Measurements from ENCODE around the gene LARP1.
"Not testable (repeated sequence)": the region's sequence is repeated elsewhere in the genome, so short reads cannot be mapped to it uniquely, and the experiment has no call there.

LARP1 gene

DNA sequence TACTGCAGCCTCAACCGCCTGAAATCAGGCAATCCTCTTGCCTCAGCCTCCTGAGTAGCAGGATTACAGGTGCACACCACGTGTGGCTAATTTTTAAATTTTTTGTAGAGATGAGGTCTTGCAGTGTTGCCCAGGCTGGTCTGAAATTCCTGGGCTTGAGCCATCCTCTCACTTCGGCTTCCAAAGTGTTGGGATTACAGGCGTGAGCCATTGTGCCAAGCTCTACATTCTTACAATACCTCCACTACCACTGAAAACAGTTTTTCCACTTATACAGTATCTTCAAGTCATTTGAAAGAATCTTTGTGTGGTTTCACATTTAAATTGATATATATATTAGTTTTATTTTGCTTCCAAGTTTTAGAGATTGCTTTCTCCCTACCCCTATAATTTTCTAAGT is 42.6 kb downstream of the LARP1 start:
- DNase-seq = no peak

DNA sequence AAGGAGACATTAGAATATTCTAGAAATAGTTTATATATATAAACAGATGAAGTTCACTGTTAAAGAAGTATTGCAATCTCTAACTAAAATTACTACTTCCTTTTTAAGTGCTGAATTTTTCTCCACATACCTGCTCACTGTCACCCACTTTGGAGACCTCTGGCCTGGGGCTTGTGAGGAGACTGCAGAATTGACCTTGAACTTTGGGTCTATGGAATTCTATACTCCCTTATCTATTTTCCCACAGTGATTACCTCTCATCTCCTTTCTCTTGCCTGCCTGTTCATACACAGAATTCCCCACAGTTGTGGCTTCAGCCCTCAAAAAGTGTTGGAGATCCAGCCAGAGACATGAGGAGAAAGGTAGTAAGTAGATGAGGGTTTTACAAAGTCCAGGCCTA is 45.4 kb downstream of the LARP1 start:
- no peak for DNase-seq

DNA sequence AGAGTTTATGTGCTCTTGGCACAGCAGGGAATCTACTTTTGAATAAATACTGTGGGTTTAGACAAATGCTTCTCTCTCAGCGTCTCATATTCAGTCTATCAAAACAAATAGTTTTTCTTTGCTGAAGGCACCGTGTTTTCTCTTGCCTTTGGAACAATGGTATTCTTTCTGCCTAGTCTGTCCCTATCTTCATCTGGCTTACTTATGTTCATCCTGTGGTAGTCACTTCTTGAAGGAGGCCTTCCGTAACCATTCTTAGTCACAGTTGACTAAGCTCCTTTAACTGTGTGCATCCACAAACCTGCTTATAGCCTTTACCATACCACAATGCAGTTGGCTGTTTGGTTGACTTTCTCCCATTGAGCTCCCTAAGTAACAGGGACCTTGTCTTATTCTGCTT is 45.9 kb downstream of the LARP1 start:
- DNase-seq = no peak

GRCh38 chr5:154802050-154802449 is 46.9 kb downstream of the LARP1 start:
- no peak for DNase-seq

DNA sequence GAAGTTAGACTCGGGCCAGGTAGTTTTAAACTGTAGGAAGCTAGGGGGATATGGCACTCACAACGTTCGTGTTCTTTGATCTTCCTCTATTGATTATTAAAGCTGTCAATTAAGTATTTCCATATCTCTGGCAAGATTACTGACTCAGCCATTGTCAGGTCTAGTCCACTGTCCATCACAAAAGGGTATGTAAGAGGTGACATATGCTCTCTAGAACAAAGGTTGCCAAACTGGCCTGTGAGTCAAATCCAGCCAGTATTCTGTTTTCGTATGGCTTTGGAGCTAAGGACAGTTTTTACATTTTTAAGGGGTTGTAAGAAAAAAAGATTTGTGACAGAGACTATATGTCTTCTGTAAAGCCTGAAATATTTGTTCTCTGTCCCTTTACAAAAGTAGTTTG is 51.0 kb downstream of the LARP1 start:
- no peak for DNase-seq

GRCh38 chr5:154811239-154811638 is 56.1 kb downstream of the LARP1 start:
- DNase-seq = no peak

GRCh38 chr5:154811653-154812465 is 56.7 kb downstream of the LARP1 start:
- DNase-seq = peak; percentile 60 to 71

GRCh38 chr5:154813158-154813557 is 58.0 kb downstream of the LARP1 start:
- no peak for DNase-seq

- no peak for DNase-seq
Observed at GRCh38 chr5:154813736-154814135, 58.6 kb downstream of the LARP1 start.

DNA sequence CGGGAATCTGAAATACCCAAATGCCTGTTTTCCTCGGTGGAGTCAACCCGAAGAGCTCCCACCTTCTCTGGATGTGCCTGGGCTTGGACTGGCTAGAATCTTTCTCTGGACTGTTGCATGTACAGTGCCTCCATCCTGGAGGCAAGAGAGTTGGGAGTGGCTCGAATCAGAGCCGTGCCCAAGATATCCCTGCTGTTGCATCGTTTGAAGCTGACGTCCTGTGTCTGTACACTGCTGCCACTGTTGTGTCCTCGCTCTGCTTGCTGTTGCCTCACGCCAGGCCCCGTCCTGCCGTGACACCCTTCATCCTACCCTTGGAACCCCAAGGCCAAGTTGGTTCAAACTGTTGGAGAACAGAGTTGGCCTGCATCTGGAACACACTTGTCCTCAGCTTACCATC is 59.8 kb downstream of the LARP1 start:
- DNase-seq = no peak

DNA sequence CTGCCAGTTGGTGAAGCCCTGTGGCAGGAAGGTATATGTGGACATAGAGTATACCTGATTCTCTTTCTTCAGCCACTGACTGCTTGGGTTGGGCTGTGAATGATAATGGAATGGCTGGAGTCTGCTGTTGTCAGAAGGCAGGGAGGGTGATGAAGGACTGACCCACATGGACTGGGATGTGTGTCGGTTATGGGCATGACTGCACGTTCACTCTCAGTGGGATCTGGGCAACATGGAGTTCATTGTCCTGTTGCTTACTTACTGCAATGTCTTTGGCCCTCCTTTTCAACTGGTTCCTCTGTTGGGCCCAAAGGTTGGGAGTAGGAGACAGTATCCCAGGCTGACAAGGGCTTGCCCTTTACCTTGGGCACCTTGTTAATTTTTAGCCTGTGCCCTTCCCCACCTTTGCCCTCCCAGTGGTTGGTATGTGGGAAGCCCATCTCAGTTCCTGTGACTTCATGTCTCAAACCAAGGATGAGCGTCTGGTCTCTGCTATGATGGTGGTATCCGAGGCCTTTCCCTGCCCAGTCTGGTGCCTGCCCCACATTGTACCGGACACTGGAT is 60.6 kb downstream of the LARP1 start:
- no peak for DNase-seq

DNA sequence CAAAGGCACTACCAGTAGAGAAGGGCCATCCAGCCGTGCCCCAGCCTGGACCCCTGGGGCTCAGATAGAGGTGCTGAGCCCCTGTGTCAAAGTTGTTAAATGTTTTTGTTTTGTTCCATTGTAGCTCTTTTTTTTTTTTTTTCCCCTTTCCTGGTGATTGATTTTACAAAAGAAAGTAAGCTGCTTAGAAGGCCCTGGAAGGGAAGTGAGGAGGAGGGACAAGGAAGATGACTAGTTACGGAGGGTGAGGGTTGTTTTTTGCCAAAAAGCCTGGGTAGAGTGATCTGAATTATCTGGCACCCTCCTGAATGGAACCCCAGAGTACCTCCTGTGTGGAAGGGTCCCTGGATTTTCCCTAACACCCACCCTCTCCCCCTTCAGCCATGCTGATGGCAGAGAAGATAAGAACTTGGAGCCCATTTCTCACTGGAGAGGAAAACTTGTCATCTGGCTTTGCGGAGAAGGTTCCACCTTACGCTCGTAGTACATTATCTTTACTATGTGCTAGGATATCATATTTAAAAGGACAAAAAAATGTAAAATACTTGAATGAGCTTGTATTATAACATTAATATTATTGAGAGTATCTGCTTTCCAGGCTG is 61.8 kb downstream of the LARP1 start:
- DNase-seq = no peak

- no peak for DNase-seq
Observed at GRCh38 chr5:154817815-154818214, 62.6 kb downstream of the LARP1 start.

GRCh38 chr5:154818471-154819116 is 63.4 kb downstream of the LARP1 start:
- DNase-seq = no peak

GRCh38 chr5:154819546-154819945 is 64.4 kb downstream of the LARP1 start:
- no peak for DNase-seq

DNA sequence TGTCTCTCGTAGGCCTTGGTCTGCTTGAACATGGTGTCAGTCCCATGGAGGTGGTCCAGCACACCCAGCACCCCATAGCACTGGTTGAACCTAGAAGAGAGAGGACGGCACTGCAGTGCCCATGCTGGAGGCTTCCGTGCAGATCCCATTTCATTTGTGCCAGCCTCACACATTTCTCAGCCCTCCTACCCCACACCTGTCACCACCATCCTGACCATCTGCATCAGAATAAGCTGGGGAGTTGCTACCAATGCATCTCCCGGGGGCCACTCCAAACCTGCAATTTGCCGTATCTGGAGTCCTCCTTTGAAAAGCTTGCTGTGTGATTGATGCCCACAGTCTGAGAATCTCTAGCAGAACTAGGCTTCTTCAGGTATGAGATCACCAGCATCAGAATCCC is 65.2 kb downstream of the LARP1 start:
- DNase-seq = no peak

GRCh38 chr5:154822896-154823295 is 67.7 kb downstream of the LARP1 start:
- not testable (repeated sequence) for DNase-seq

DNA sequence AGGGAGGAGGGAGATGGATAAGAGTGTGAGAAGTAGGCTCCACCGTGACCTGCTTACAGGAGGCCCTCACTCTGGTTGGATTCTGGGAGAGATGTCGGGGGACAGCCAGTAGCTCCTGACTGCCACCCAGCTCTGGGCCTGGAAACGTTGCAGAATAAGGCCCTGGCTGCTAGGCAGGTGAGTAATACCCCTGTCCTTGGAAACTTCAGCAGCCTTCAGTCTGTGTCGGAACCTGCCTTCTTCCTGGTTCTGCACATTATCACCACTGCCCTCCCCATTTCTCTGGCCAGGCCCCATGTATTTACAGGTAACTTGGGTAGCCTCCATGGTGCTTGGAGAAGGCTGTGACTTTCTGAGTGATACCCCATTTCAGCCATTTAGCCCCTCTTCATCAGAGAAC is 68.4 kb downstream of the LARP1 start:
- DNase-seq = no peak

DNA sequence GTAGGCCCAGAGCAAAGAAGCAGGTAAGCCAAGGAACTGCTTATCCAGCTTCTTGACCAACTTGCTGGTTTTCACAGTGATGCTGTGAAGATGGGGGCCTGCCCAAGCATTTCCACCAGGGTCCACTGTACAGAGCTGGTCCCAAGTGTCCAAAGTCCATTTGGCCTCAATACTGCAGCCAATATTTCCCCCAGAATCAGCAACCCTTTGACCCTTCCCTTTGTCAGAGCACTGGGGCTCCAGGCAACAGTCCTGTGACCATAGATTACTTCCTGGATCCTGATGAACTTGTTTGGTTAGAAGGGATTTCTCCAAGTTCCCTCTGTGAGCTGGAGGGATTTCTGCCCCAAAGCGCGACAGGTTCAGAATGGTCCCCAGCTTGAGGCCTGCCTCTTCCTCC is 68.9 kb downstream of the LARP1 start:
- DNase-seq = no peak

DNA sequence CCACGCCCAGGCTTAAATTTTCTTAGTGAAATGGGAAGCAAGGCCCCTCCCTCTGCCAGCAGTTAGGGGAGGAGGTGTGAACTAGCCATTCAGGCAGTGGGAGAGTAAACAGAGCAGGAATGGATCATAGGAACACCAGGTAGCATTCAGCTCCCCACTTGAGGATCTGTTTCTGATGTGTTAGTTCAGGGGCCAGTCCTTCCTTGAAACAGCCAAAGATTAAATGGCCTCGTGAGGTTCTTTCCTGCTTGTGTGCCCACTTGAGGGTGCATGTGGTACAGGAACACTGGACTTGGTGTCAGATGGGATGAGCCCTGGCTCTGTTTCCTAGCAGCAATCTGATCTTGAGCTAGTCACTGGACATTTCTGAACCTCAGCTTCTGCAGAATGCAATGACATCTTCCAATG is 74.0 kb downstream of the LARP1 start:
- DNase-seq = no peak

GRCh38 chr5:154829589-154830218 is 74.5 kb downstream of the LARP1 start:
- peak; percentile 25 to 28 for DNase-seq

DNA sequence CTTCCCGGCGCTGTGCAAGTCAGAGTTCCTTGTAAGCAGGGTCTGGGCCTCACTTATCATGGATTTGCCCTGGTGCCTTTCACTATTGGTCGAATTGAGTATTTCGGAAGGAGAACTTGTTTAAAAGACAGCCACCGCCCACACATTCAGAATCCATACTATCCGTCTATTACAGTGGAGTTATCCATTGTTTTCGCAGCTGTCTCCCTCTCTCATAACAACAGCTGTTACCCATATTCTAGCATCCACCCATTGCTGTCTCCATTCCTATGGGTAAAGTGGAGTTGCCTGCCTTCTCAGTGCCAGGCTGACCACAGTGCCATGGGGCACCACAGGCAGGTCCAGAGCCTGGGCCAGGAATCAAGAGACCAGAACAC is 75.0 kb downstream of the LARP1 start:
- DNase-seq = no peak

- DNase-seq = no peak
Observed at GRCh38 chr5:154830596-154830995, 75.4 kb downstream of the LARP1 start.
